Endothelial cell of umbilical vein (primary cell): ENCODE data around the gene NDUFAF8.

Experiments used
- EZH2 ChIP-seq: IDR thresholded peaks from 2 replicates; pipeline ENCODE4 v1.6.1; 2012; ENCODE audit warnings: borderline replicate concordance, low read depth, mild to moderate bottlenecking, moderate library complexity, low read length, inconsistent platforms; ENCODE audit not compliant: severe bottlenecking
- JUN ChIP-seq: IDR thresholded peaks from 2 replicates; pipeline ENCODE4 v1.6.1; 2011; ENCODE audit warnings: borderline replicate concordance, low read depth; ENCODE audit not compliant: insufficient read length, insufficient read depth
- MYC ChIP-seq: IDR thresholded peaks from one replicate; pipeline ENCODE4 v1.6.1; 2011; ENCODE audit warnings: mild to moderate bottlenecking, low read depth, low read length
- POLR2A ChIP-seq: IDR thresholded peaks from 2 replicates; pipeline ENCODE4 v1.6.1; 2012; ENCODE audit warnings: low read depth, mild to moderate bottlenecking, control low read depth, low read length
- POLR2AphosphoS5 ChIP-seq: IDR thresholded peaks from 2 replicates; pipeline ENCODE4 v1.6.1; 2012; ENCODE audit warnings: low read depth, mild to moderate bottlenecking, control low read depth, low read length, moderate library complexity; ENCODE audit not compliant: insufficient read depth
- TF ChIP-seq, protein P1 (sequence below), 2 donors: IDR thresholded peaks; 1 replicate in 1 of 2; 2 replicates in 1 of 2; pipeline ENCODE4 v1.5.1; 2011; ENCODE audit warnings: low read length in 2 of 2, mild to moderate bottlenecking in 2 of 2, moderate library complexity in 2 of 2, control low read depth in 1 of 2, inconsistent platforms in 1 of 2, low read depth in 1 of 2; ENCODE audit not compliant: insufficient read depth in 1 of 2; ENCODE audit errors: extremely low read depth in 1 of 2
- TF ChIP-seq, protein P2 (sequence below): IDR thresholded peaks from 2 replicates; pipeline ENCODE4 v1.6.1; 2011; ENCODE audit not compliant: insufficient read depth, insufficient read length

DNA sequence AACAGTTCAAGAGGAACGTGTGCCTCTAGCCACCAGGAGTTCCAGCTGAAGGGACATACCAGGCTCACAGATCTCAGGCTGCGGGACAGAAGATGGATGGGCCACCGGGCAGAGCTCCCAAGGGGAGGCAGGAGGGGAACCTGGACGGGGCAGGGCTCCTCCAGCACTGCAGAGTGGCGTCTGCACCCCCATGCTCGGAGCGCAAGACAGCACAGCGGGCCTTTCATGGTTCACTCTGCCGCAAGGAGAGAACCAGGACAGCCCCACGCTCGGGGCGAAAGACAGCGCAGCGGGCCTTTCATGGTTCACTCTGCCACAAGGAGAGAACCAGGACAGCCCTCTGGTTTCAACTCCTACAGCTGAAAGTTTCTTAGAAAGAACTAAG, 35.3 kb downstream of the NDUFAF8 start:
- TF ChIP-seq, protein P1, sequence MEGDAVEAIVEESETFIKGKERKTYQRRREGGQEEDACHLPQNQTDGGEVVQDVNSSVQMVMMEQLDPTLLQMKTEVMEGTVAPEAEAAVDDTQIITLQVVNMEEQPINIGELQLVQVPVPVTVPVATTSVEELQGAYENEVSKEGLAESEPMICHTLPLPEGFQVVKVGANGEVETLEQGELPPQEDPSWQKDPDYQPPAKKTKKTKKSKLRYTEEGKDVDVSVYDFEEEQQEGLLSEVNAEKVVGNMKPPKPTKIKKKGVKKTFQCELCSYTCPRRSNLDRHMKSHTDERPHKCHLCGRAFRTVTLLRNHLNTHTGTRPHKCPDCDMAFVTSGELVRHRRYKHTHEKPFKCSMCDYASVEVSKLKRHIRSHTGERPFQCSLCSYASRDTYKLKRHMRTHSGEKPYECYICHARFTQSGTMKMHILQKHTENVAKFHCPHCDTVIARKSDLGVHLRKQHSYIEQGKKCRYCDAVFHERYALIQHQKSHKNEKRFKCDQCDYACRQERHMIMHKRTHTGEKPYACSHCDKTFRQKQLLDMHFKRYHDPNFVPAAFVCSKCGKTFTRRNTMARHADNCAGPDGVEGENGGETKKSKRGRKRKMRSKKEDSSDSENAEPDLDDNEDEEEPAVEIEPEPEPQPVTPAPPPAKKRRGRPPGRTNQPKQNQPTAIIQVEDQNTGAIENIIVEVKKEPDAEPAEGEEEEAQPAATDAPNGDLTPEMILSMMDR (IDR thresholded peaks at IDR 0.05; ENCODE audit: extremely low read depth in 1 of 2, insufficient read depth in 1 of 2, low read depth in 1 of 2, low read length in 2 of 2), result no peak
- TF ChIP-seq, protein P2, sequence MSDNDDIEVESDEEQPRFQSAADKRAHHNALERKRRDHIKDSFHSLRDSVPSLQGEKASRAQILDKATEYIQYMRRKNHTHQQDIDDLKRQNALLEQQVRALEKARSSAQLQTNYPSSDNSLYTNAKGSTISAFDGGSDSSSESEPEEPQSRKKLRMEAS, result no peak
- TF ChIP-seq POLR2A (no peak), EZH2 (no peak), MYC (no peak), POLR2AphosphoS5 (no peak), JUN (no peak)
